Activated naive CD8-positive, alpha-beta T cell treated with anti-CD3 and anti-CD28 coated beads, Interleukin-2, amount 10 ng/mL, durations not matched to agents 7 days and 5 days (primary cell): Measurements from ENCODE around the gene AGPAT4. TPM values are rescaled to one million over a fixed set of nuclear protein-coding genes. Genes with fewer than 3 reads are reported as not detected.

Experiments
- ATAC-seq: fragments of 150-1000 bp; cut with Tn5 transposase; one replicate; pipeline ENCODE4 v1.10.0; 2021; ENCODE audit warnings: low read depth, moderate library complexity
- POLR2A ChIA-PET: fragments of 350-600 bp; sonication (Branson Sonifier 250); formaldehyde crosslinking; loops from one replicate; lab custom pipeline; 2021; ENCODE audit warnings: antibody characterized with exemption; lab: Charles Lee
- DNase-seq: peaks from one replicate; pipeline ENCODE4 v3.0.0; 2021
- H3K27ac Mint-ChIP-seq: one replicate; pipeline ENCODE4 v1.8.0; 2022; ENCODE audit warnings: mild to moderate bottlenecking, mixed read lengths
- H3K27me3 Mint-ChIP-seq: one replicate; pipeline ENCODE4 v1.8.0; 2022; ENCODE audit warnings: mild to moderate bottlenecking, moderate library complexity, mixed read lengths
- H3K36me3 Mint-ChIP-seq: one replicate; pipeline ENCODE4 v1.8.0; 2021; ENCODE audit warnings: mild to moderate bottlenecking, mixed read lengths
- H3K4me1 Mint-ChIP-seq: one replicate; pipeline ENCODE4 v1.8.0; 2021; ENCODE audit warnings: mixed read lengths
- H3K4me3 Mint-ChIP-seq: one replicate; pipeline ENCODE4 v1.8.0; 2022; ENCODE audit warnings: mild to moderate bottlenecking, moderate library complexity, mixed read lengths
- H3K9me3 Mint-ChIP-seq: one replicate; pipeline ENCODE4 v1.8.0; 2021; ENCODE audit warnings: mixed read lengths
- total RNA-seq, 2 experiments: library from RNA; stranded (reverse); gene quantifications; one replicate each; pipeline ENCODE4 v1.2.3, GENCODE V29; 2021

Gene AGPAT4
- total RNA-seq, 2 experiments from 2014 or later = 2.7 to 4.9 TPM

DNA sequence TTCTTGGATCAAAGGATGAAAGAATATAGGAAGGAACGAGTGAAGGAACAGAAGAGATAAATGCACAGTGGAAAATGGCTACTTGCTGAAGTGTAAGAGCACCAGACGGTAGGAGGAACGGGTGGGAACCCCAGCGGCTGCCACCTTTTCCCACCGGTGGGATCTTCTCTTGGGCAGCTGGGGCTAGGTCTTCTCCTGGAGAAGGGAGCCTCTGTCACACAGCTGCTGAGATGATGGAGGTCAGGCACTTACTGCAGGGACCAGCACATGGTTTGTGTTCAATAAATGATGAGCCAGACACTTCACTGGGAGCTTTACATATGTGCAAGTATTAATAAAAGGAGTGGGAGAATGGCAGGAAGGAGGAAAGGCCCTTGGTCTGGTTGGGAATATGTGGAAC is 123.7 kb downstream of the AGPAT4 start:
- Mint-ChIP-seq H3K9me3 (no peaks in the 10 kb centered on the region), H3K36me3 (no peaks in the 10 kb centered on the region), H3K27me3 (no peaks in the 10 kb centered on the region), H3K27ac (no peak overlapping the region), H3K4me1 (no peaks in the 10 kb centered on the region), H3K4me3 (no peak overlapping the region)
- ATAC-seq (no peak), DNase-seq (no peak)
- POLR2A ChIA-PET = no interaction called here

- Mint-ChIP-seq H3K4me1 (no peaks in the 10 kb centered on the region), H3K27me3 (no peaks in the 10 kb centered on the region), H3K9me3 (no peaks in the 10 kb centered on the region), H3K4me3 (no peak overlapping the region), H3K27ac (no peak overlapping the region), H3K36me3 (no peaks in the 10 kb centered on the region)
- ATAC-seq (no peak), DNase-seq (no peak)
- POLR2A ChIA-PET = no interaction called here
Observed at GRCh38 chr6:161143663-161144430, 130.0 kb downstream of the AGPAT4 start.

DNA sequence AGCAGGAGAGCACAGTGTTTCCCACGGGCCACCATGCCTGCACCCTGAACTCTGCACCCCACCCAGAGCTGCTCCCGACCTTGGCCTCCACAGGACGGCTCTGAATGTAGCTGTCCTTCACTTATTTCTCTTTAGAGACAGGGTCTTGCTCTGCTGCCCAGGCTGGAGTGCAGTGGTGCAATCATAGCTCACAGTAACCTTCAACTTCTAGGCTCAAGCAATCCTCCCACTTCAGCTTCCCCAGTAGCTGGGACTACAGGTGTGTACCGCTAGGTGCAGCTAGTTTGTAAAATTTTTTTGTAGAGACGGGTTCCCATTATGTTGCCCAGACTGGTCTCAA is 130.9 kb downstream of the AGPAT4 start:
- POLR2A ChIA-PET = no interaction called here
- no peaks in the 10 kb centered on the region for H3K4me1 Mint-ChIP-seq
- no peak for ATAC-seq
- no peak overlapping the region for H3K27ac Mint-ChIP-seq
- H3K4me3 Mint-ChIP-seq = no peak overlapping the region
- H3K27me3 Mint-ChIP-seq = no peaks in the 10 kb centered on the region
- H3K9me3 Mint-ChIP-seq = no peaks in the 10 kb centered on the region
- H3K36me3 Mint-ChIP-seq = no peaks in the 10 kb centered on the region
- no peak for DNase-seq

GRCh38 chr6:161141173-161141572 is 132.7 kb downstream of the AGPAT4 start:
- Mint-ChIP-seq H3K27me3 (no peaks in the 10 kb centered on the region), H3K36me3 (no peaks in the 10 kb centered on the region), H3K4me3 (no peak overlapping the region), H3K27ac (no peak overlapping the region), H3K4me1 (no peaks in the 10 kb centered on the region), H3K9me3 (no peaks in the 10 kb centered on the region)
- DNase-seq (no peak), ATAC-seq (no peak)
- POLR2A ChIA-PET = no interaction called here

DNA sequence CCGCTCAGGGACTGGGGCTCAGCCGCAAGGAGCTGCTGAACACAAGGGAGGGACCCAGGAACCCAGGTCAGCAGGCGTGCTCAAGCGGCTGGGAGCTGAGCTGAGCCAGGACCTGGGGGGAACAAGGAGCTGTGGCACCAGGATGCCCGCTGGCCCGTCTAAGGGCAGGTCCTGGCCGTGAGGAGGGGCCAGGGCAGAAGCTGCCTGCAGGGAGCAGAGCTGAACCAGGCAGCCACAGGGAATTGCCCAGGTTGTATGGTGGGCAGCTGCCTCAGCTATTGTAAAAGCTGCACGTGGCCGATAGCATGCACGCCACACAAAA is 133.3 kb downstream of the AGPAT4 start:
- Mint-ChIP-seq H3K4me1 (no peaks in the 10 kb centered on the region), H3K4me3 (no peak overlapping the region), H3K36me3 (no peaks in the 10 kb centered on the region), H3K27me3 (no peaks in the 10 kb centered on the region), H3K27ac (no peak overlapping the region), H3K9me3 (no peaks in the 10 kb centered on the region)
- no peak for ATAC-seq
- POLR2A ChIA-PET = no interaction called here
- no peak for DNase-seq

DNA sequence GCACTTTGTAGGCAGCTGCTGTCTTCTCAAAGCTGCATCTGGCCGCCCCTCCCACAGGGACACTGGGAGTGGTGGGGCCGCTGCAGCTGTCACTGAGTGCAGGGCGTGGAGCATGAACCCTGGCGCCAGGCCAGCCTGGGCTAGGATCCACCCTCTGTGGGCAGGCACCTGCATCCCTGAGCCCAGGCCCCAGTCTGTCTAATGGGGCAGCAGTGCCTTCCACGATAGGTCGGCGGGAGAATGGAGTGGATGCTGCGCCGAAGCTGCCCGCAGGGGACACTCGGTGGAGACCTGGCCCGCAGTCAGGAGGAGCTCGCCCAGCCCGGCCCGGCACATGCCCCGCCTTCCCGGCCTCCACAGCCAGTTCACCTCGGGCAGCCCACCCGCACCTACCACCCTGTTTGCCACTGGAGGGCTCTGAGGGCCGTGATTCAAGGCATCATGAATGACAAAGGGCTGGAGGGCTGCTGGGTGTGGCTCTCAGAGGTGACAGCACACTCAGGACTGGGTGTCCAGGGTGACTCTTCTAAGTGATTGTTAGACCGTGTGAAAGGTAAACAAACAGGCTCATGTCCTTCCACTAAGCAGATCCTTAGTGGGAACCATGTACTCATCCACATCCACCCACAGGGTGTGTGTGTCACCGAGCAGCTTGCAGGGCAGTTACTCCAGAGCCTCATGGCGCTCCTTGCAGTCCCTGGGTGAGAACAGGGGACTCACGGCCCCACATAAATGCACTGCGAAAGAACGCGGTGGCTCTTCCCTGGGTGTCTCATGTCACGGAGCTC is 133.9 kb downstream of the AGPAT4 start:
- H3K9me3 Mint-ChIP-seq = no peaks in the 10 kb centered on the region
- no peak overlapping the region for H3K4me3 Mint-ChIP-seq
- no peaks in the 10 kb centered on the region for H3K36me3 Mint-ChIP-seq
- ATAC-seq = no peak
- H3K27ac Mint-ChIP-seq = no peak overlapping the region
- H3K4me1 Mint-ChIP-seq = no peaks in the 10 kb centered on the region
- no peaks in the 10 kb centered on the region for H3K27me3 Mint-ChIP-seq
- DNase-seq = no peak
- POLR2A ChIA-PET = no interaction called here

- H3K27me3 Mint-ChIP-seq = no peaks in the 10 kb centered on the region
- POLR2A ChIA-PET = no interaction called here
- H3K36me3 Mint-ChIP-seq = no peaks in the 10 kb centered on the region
- ATAC-seq = no peak
- H3K9me3 Mint-ChIP-seq = no peaks in the 10 kb centered on the region
- no peak overlapping the region for H3K4me3 Mint-ChIP-seq
- DNase-seq = no peak
- no peak overlapping the region for H3K27ac Mint-ChIP-seq
- no peaks in the 10 kb centered on the region for H3K4me1 Mint-ChIP-seq
Observed at GRCh38 chr6:161139304-161139765, 134.5 kb downstream of the AGPAT4 start.

- DNase-seq = no peak
Observed at GRCh38 chr6:161138543-161139303, 135.1 kb downstream of the AGPAT4 start.

DNA sequence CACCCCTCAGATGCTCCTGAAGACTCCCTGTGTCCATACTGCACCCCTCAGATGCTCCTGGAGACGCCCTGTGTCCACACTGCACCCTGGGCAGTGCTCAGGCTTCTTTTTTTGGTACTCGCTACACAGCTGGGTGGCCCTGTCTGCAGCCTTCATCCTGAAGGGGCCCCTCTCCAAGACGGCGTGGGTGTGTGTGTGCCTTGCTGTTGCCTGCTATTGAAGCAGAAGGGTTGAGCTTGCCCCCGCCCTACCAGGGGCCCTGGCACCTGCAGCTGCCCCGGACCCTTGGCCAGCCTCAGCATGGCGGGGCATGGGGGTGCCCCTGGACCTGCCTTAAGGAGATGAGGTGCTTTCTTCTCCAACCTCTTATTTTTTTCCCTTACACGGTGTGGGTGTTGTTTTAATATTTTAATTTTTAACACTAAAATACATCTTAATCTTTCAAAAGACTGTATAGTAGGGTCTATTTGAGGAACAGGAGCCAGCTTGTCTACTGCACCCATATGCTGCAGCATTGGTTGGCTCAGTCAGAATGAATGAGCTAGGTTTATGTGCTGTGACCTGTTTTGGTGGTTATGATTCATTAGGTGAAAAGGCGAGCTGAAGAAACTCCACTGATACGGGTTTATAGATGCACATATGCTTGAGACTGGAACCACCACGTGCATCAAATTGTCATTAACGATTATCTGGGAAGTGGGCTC is 135.9 kb downstream of the AGPAT4 start:
- H3K4me1 Mint-ChIP-seq = no peaks in the 10 kb centered on the region
- ATAC-seq (no peak), DNase-seq (no peak)
- no peak overlapping the region for H3K4me3 Mint-ChIP-seq
- H3K9me3 Mint-ChIP-seq = no peaks in the 10 kb centered on the region
- POLR2A ChIA-PET = no interaction called here
- H3K27me3 Mint-ChIP-seq = no peaks in the 10 kb centered on the region
- no peak overlapping the region for H3K27ac Mint-ChIP-seq
- no peaks in the 10 kb centered on the region for H3K36me3 Mint-ChIP-seq

More at GRCh38 chr6:161138543-161139303, 135.1 kb downstream of the AGPAT4 start:
- Mint-ChIP-seq H3K27me3 (no peaks in the 10 kb centered on the region), H3K4me1 (no peaks in the 10 kb centered on the region), H3K4me3 (no peak overlapping the region), H3K36me3 (no peaks in the 10 kb centered on the region), H3K9me3 (no peaks in the 10 kb centered on the region), H3K27ac (no peak overlapping the region)
- no peak for ATAC-seq
- POLR2A ChIA-PET = no interaction called here

DNA sequence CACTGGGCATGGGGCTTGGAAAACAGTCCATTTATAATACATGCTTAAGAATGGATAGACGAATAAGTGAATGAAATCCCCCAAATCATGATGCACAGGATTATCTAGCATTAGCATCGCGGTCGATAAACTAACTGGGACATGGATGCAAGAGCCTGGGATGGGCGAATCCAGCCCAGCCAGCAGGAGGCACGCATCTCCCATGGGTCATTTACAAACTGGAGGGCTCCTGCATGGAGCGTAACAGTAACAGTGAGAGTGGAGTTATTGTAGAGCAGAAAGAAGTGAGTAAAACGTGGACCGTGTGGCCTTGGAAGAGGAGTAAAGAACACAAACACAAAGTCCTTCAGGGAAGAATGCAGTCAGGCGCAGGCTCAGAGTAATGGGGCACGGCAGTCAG is 136.5 kb downstream of the AGPAT4 start:
- no peak for DNase-seq
- no peaks in the 10 kb centered on the region for H3K27me3 Mint-ChIP-seq

GRCh38 chr6:161136655-161137054 is 137.2 kb downstream of the AGPAT4 start:
- no peaks in the 10 kb centered on the region for H3K36me3 Mint-ChIP-seq
- ATAC-seq (no peak), DNase-seq (no peak)
- no peak overlapping the region for H3K27ac Mint-ChIP-seq
- H3K27me3 Mint-ChIP-seq = no peaks in the 10 kb centered on the region
- H3K4me1 Mint-ChIP-seq = no peaks in the 10 kb centered on the region
- POLR2A ChIA-PET = no interaction called here
- H3K9me3 Mint-ChIP-seq = no peaks in the 10 kb centered on the region
- no peak overlapping the region for H3K4me3 Mint-ChIP-seq

More for the DNA sequence above, 136.5 kb downstream of the AGPAT4 start:
- POLR2A ChIA-PET = no interaction called here
- Mint-ChIP-seq H3K4me1 (no peaks in the 10 kb centered on the region), H3K36me3 (no peaks in the 10 kb centered on the region), H3K27ac (no peak overlapping the region), H3K9me3 (no peaks in the 10 kb centered on the region), H3K4me3 (no peak overlapping the region)
- no peak for ATAC-seq

GRCh38 chr6:161135695-161136591 is 137.9 kb downstream of the AGPAT4 start:
- no peak for DNase-seq
- no peak for ATAC-seq
- H3K4me1 Mint-ChIP-seq = no peaks in the 10 kb centered on the region
- H3K36me3 Mint-ChIP-seq = no peaks in the 10 kb centered on the region
- H3K27ac Mint-ChIP-seq = no peak overlapping the region
- no peaks in the 10 kb centered on the region for H3K9me3 Mint-ChIP-seq
- H3K27me3 Mint-ChIP-seq = no peaks in the 10 kb centered on the region
- POLR2A ChIA-PET = no interaction called here
- H3K4me3 Mint-ChIP-seq = no peak overlapping the region
